HEK293 (cell line): ENCODE measurements around the gene GLDC.

ENCODE experiments used
- CTCF ChIA-PET: fragments of 350-600 bp; formaldehyde crosslinking; extraction: SDS; loops from one replicate; lab custom pipeline; 2021; ENCODE audit warnings: antibody characterized with exemption; lab: Yijun Ruan, JAX
- POLR2A ChIA-PET: fragments of 300-600 bp; formaldehyde crosslinking; extraction: SDS; loops from one replicate; lab custom pipeline; 2020; ENCODE audit warnings: antibody characterized with exemption, inconsistent platforms; lab: Yijun Ruan, JAX
- H3K27ac ChIP-seq: fragments of 200-500 bp; sonication (Bioruptor generic); 2 replicates; pipeline ENCODE4 v1.5.1; 2014; ENCODE audit warnings: low read depth, low read length, control low read depth, inconsistent platforms; ENCODE audit errors: extremely low read depth
- H3K36me3 ChIP-seq, 2 experiments: fragments of 200-500 bp in 1 of 2; sonication (Bioruptor generic) in 1 of 2; 1 replicate in 1 of 2; 2 replicates in 1 of 2; pipeline ENCODE4 v1.5.1; 2014 to 2017; ENCODE audit warnings: inconsistent platforms in 2 of 2, low read length in 2 of 2; ENCODE audit not compliant: control insufficient read depth in 2 of 2, insufficient read depth in 1 of 2
- H3K4me1 ChIP-seq: fragments of 200-500 bp; sonication (Bioruptor generic); 2 replicates; pipeline ENCODE4 v1.5.1; 2014; ENCODE audit warnings: mild to moderate bottlenecking, low read length, inconsistent platforms; ENCODE audit not compliant: control insufficient read depth, insufficient read depth
- H3K4me3 ChIP-seq: 2 replicates; pipeline ENCODE4 v1.5.1; 2011; ENCODE audit warnings: low read depth, mild to moderate bottlenecking, control low read depth, low read length, moderate library complexity
- H3K9me3 ChIP-seq: fragments of 200-500 bp; sonication (Bioruptor generic); 2 replicates; pipeline ENCODE4 v1.5.1; 2014; ENCODE audit warnings: low read depth, low read length, inconsistent platforms; ENCODE audit not compliant: control insufficient read depth, insufficient read depth
- BCL11B ChIP-seq: fragments of 450-650 bp; formaldehyde crosslinking; IDR thresholded peaks from 2 replicates; pipeline ENCODE4 v1.5.1; 2016; ENCODE audit warnings: low read depth, missing biosample characterization, missing genetic modification characterization
- PRDM6 ChIP-seq: fragments of 450-650 bp; formaldehyde crosslinking; IDR thresholded peaks from 2 replicates; pipeline ENCODE4 v1.5.1; 2017; ENCODE audit warnings: missing biosample characterization, missing genetic modification characterization
- REST ChIP-seq: fragments of 450-650 bp; formaldehyde crosslinking; IDR thresholded peaks from 2 replicates; pipeline ENCODE4 v1.5.1; 2016; ENCODE audit warnings: missing biosample characterization, missing genetic modification characterization
- ZBTB7A ChIP-seq: fragments of 450-650 bp; formaldehyde crosslinking; IDR thresholded peaks from 2 replicates; pipeline ENCODE4 v1.5.1; 2016; ENCODE audit warnings: low read depth, missing biosample characterization, missing genetic modification characterization
- ZFHX2 ChIP-seq: fragments of 450-650 bp; formaldehyde crosslinking; conservative IDR thresholded peaks from 2 replicates; pipeline ENCODE4 v1.5.1; 2016; ENCODE audit warnings: missing biosample characterization, missing genetic modification characterization
- ZFP3 ChIP-seq: fragments of 450-650 bp; formaldehyde crosslinking; IDR thresholded peaks from 2 replicates; pipeline ENCODE4 v1.5.1; 2016; ENCODE audit warnings: low read depth, missing biosample characterization, missing genetic modification characterization
- ZNF10 ChIP-seq: fragments of 450-650 bp; formaldehyde crosslinking; IDR thresholded peaks from 2 replicates; pipeline ENCODE4 v1.5.1; 2017; ENCODE audit warnings: missing biosample characterization, missing genetic modification characterization
- ZNF26 ChIP-seq: fragments of 450-650 bp; formaldehyde crosslinking; IDR thresholded peaks from 2 replicates; pipeline ENCODE4 v1.5.1; 2016; ENCODE audit warnings: missing biosample characterization, missing genetic modification characterization
- ZNF404 ChIP-seq: fragments of 450-650 bp; formaldehyde crosslinking; IDR thresholded peaks from 2 replicates; pipeline ENCODE4 v1.5.1; 2017; ENCODE audit warnings: missing biosample characterization, missing genetic modification characterization
- ZNF548 ChIP-seq: fragments of 450-650 bp; formaldehyde crosslinking; IDR thresholded peaks from 2 replicates; pipeline ENCODE4 v1.5.1; 2016; ENCODE audit warnings: missing biosample characterization, missing genetic modification characterization
- ZNF701 ChIP-seq: fragments of 450-650 bp; formaldehyde crosslinking; IDR thresholded peaks from 2 replicates; pipeline ENCODE4 v1.5.1; 2016; ENCODE audit warnings: missing biosample characterization, missing genetic modification characterization
- ZNF704 ChIP-seq: fragments of 450-650 bp; formaldehyde crosslinking; IDR thresholded peaks from 2 replicates; pipeline ENCODE4 v1.5.1; 2016; ENCODE audit warnings: missing biosample characterization, missing genetic modification characterization
- ZNF707 ChIP-seq: fragments of 450-650 bp; formaldehyde crosslinking; IDR thresholded peaks from 2 replicates; pipeline ENCODE4 v1.5.1; 2016; ENCODE audit warnings: missing biosample characterization, missing genetic modification characterization
- ZNF830 ChIP-seq: fragments of 450-650 bp; IDR thresholded peaks from 2 replicates; pipeline ENCODE4 v1.5.0; 2018; ENCODE audit warnings: missing biosample characterization, missing genetic modification characterization, low read depth, mild to moderate bottlenecking, moderate library complexity
- ZSCAN16 ChIP-seq: fragments of 450-650 bp; formaldehyde crosslinking; IDR thresholded peaks from 2 replicates; pipeline ENCODE4 v1.5.1; 2016; ENCODE audit warnings: missing biosample characterization, missing genetic modification characterization
- ZSCAN4 ChIP-seq: fragments of 450-650 bp; formaldehyde crosslinking; IDR thresholded peaks from 2 replicates; pipeline ENCODE4 v1.5.1; 2017; ENCODE audit warnings: missing biosample characterization, missing genetic modification characterization
- TF ChIP-seq, protein P1 (sequence below): fragments of 450-650 bp; formaldehyde crosslinking; IDR thresholded peaks from 2 replicates; pipeline ENCODE4 v1.5.1; 2016; ENCODE audit warnings: missing biosample characterization, missing genetic modification characterization
- TF ChIP-seq, protein P2 (sequence below): fragments of 450-650 bp; formaldehyde crosslinking; IDR thresholded peaks from 2 replicates; pipeline ENCODE4 v1.5.1; 2017; ENCODE audit warnings: missing biosample characterization, missing genetic modification characterization
- TF ChIP-seq, protein P3 (sequence below): fragments of 450-650 bp; formaldehyde crosslinking; IDR thresholded peaks from 2 replicates; pipeline ENCODE4 v1.5.1; 2016; ENCODE audit warnings: missing biosample characterization, missing genetic modification characterization, low read depth

GLDC gene

GRCh38 chr9:6680797-6681146, 35.2 kb upstream of the GLDC start (continued):
- TF ChIP-seq, protein P1, sequence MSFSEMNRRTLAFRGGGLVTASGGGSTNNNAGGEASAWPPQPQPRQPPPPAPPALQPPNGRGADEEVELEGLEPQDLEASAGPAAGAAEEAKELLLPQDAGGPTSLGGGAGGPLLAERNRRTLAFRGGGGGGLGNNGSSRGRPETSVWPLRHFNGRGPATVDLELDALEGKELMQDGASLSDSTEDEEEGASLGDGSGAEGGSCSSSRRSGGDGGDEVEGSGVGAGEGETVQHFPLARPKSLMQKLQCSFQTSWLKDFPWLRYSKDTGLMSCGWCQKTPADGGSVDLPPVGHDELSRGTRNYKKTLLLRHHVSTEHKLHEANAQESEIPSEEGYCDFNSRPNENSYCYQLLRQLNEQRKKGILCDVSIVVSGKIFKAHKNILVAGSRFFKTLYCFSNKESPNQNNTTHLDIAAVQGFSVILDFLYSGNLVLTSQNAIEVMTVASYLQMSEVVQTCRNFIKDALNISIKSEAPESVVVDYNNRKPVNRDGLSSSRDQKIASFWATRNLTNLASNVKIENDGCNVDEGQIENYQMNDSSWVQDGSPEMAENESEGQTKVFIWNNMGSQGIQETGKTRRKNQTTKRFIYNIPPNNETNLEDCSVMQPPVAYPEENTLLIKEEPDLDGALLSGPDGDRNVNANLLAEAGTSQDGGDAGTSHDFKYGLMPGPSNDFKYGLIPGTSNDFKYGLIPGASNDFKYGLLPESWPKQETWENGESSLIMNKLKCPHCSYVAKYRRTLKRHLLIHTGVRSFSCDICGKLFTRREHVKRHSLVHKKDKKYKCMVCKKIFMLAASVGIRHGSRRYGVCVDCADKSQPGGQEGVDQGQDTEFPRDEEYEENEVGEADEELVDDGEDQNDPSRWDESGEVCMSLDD (tag by site-specific recombination) = no peak
- peak; percentile 43; the same call in 1 of the 2 replicates for TF ChIP-seq ZFHX2 (tag by site-specific recombination)

- no peaks in the 10 kb centered on the region for H3K36me3 ChIP-seq
- CTCF ChIA-PET = interaction anchor here (2.0 to 2.5 kb wide), 2 partner anchors 10 to 93 kb away, joined by 6 to 15 read pairs; no protein-coding TSS in a partner anchor
- no peaks in the 10 kb centered on the region for H3K9me3 ChIP-seq
- no peak overlapping the region for H3K27ac ChIP-seq
- POLR2A ChIA-PET = interaction anchor here (0.6 to 0.9 kb wide), 2 partner anchors 33 to 385 kb away, joined by 3 to 4 read pairs; no protein-coding TSS in a partner anchor
- no peak overlapping the region for H3K4me3 ChIP-seq
- no peaks in the 10 kb centered on the region for H3K4me1 ChIP-seq
- TF ChIP-seq ZNF704 (tag by site-specific recombination) = no peak
- TF ChIP-seq ZFP3 (tag by site-specific recombination) = no peak
- TF ChIP-seq, protein P2, sequence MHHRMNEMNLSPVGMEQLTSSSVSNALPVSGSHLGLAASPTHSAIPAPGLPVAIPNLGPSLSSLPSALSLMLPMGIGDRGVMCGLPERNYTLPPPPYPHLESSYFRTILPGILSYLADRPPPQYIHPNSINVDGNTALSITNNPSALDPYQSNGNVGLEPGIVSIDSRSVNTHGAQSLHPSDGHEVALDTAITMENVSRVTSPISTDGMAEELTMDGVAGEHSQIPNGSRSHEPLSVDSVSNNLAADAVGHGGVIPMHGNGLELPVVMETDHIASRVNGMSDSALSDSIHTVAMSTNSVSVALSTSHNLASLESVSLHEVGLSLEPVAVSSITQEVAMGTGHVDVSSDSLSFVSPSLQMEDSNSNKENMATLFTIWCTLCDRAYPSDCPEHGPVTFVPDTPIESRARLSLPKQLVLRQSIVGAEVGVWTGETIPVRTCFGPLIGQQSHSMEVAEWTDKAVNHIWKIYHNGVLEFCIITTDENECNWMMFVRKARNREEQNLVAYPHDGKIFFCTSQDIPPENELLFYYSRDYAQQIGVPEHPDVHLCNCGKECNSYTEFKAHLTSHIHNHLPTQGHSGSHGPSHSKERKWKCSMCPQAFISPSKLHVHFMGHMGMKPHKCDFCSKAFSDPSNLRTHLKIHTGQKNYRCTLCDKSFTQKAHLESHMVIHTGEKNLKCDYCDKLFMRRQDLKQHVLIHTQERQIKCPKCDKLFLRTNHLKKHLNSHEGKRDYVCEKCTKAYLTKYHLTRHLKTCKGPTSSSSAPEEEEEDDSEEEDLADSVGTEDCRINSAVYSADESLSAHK (tag by site-specific recombination) = no peak
- TF ChIP-seq ZNF10 (tag by site-specific recombination) = no peak
- TF ChIP-seq BCL11B (tag by site-specific recombination) = no peak
- TF ChIP-seq, protein P3, sequence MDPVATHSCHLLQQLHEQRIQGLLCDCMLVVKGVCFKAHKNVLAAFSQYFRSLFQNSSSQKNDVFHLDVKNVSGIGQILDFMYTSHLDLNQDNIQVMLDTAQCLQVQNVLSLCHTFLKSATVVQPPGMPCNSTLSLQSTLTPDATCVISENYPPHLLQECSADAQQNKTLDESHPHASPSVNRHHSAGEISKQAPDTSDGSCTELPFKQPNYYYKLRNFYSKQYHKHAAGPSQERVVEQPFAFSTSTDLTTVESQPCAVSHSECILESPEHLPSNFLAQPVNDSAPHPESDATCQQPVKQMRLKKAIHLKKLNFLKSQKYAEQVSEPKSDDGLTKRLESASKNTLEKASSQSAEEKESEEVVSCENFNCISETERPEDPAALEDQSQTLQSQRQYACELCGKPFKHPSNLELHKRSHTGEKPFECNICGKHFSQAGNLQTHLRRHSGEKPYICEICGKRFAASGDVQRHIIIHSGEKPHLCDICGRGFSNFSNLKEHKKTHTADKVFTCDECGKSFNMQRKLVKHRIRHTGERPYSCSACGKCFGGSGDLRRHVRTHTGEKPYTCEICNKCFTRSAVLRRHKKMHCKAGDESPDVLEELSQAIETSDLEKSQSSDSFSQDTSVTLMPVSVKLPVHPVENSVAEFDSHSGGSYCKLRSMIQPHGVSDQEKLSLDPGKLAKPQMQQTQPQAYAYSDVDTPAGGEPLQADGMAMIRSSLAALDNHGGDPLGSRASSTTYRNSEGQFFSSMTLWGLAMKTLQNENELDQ (tag by site-specific recombination) = no peak
- no peak for TF ChIP-seq ZNF548 (tag by site-specific recombination)
- TF ChIP-seq ZNF404 (tag by site-specific recombination) = no peak
- no peak for TF ChIP-seq PRDM6 (tag by site-specific recombination)
- no peak for TF ChIP-seq ZSCAN16
- no peak for TF ChIP-seq ZNF707
- TF ChIP-seq ZNF701 (tag by site-specific recombination) = no peak
- TF ChIP-seq ZBTB7A (tag by site-specific recombination) = no peak
- TF ChIP-seq REST (tag by site-specific recombination) = no peak
- TF ChIP-seq ZSCAN4 (tag by site-specific recombination) = no peak
- TF ChIP-seq ZNF26 (tag by site-specific recombination) = no peak
- no peak for TF ChIP-seq ZNF830
These were observed 32.3 kb upstream of the GLDC start for GRCh38 chr9:6677803-6678202.
